SK-N-SH (cell line): ENCODE results near the gene MCM9. TPM values are rescaled to one million over a fixed set of nuclear protein-coding genes. Genes with fewer than 3 reads are reported as not detected.

ENCODE experiments used
- CTCF ChIA-PET: fragments of 300-600, 350-600 bp; formaldehyde crosslinking; extraction: SDS; loops from one replicate; lab custom pipeline; 2021; lab: Yijun Ruan, JAX
- POLR2A ChIA-PET: fragments of 350-600 bp; sonication (Branson Sonifier 250); formaldehyde crosslinking; extraction: SDS; loops from one replicate; lab custom pipeline; 2020; ENCODE audit warnings: antibody characterized with exemption, inconsistent platforms; lab: Yijun Ruan, JAX
- DNase-seq: peaks from one replicate; pipeline ENCODE4 v3.0.0; 2012
- H2AFZ ChIP-seq: fragments of 200-600 bp; sonication (generic); 2 replicates; pipeline ENCODE4 v1.8.1; 2016; ENCODE audit warnings: antibody characterized with exemption, mild to moderate bottlenecking, low read depth
- H3F3A ChIP-seq: fragments of 200-600 bp; sonication (generic); replicated peaks from 2 replicates; pipeline ENCODE3; 2016; ENCODE audit warnings: antibody characterized with exemption, mild to moderate bottlenecking; ENCODE audit not compliant: insufficient read depth
- H3K27ac ChIP-seq, 2 experiments: fragments of 200-500 bp in 1 of 2; fragments of 200-600 bp in 1 of 2; sonication (Bioruptor generic) in 1 of 2; sonication (generic), shearing (Covaris generic) in 1 of 2; 2 replicates each; pipeline versions ENCODE4 v1.5.1 to v1.6.1; 2014 to 2016; ENCODE audit warnings: low read depth in 2 of 2, inconsistent platforms in 1 of 2, low read length in 1 of 2, mild to moderate bottlenecking in 1 of 2, mixed read lengths in 1 of 2
- H3K27me3 ChIP-seq: fragments of 200-600 bp; sonication (generic), shearing (Covaris generic); 2 replicates; pipeline ENCODE4 v1.6.1; 2016; ENCODE audit warnings: mixed run types; ENCODE audit not compliant: insufficient read depth
- H3K36me3 ChIP-seq, 2 experiments: fragments of 200-500 bp in 1 of 2; fragments of 200-600 bp in 1 of 2; sonication (Bioruptor generic) in 1 of 2; sonication (generic) in 1 of 2; replicated peaks in 1 of 2; 2 replicates each; pipeline versions ENCODE3 to v1.5.1; 2014 to 2016; ENCODE audit warnings: low read length in 1 of 2, mild to moderate bottlenecking in 1 of 2; ENCODE audit not compliant: insufficient read depth in 2 of 2, control insufficient read depth in 1 of 2
- H3K4me1 ChIP-seq, 2 experiments: fragments of 200-500 bp in 1 of 2; fragments of 200-600 bp in 1 of 2; sonication (Bioruptor generic) in 1 of 2; sonication (generic), shearing (Covaris generic) in 1 of 2; 2 replicates each; pipeline versions ENCODE4 v1.5.1 to v1.6.1; 2014 to 2016; ENCODE audit warnings: low read depth in 1 of 2, low read length in 1 of 2, mixed run types in 1 of 2; ENCODE audit not compliant: insufficient read depth in 2 of 2, control insufficient read depth in 1 of 2
- H3K4me2 ChIP-seq: fragments of 200-600 bp; sonication (generic), shearing (Covaris generic); 2 replicates; pipeline ENCODE4 v1.6.1; 2017; ENCODE audit warnings: mixed run types
- H3K4me3 ChIP-seq, 2 experiments: fragments of 200-500 bp in 1 of 2; fragments of 200-600 bp in 1 of 2; sonication (Bioruptor generic) in 1 of 2; sonication (generic), shearing (Covaris generic) in 1 of 2; 2 replicates each; pipeline versions ENCODE4 v1.5.1 to v1.8.1; 2014 to 2016; ENCODE audit warnings: low read depth in 2 of 2, inconsistent platforms in 1 of 2, low read length in 1 of 2, mild to moderate bottlenecking in 1 of 2, mixed read lengths in 1 of 2, moderate library complexity in 1 of 2
- H3K79me2 ChIP-seq: fragments of 200-600 bp; sonication (generic); 2 replicates; pipeline ENCODE4 v1.8.1; 2017; ENCODE audit warnings: mild to moderate bottlenecking; ENCODE audit not compliant: insufficient read depth
- H3K9ac ChIP-seq: fragments of 200-600 bp; sonication (generic); 2 replicates; pipeline ENCODE4 v1.6.1; 2017; ENCODE audit warnings: mixed run types
- H3K9me2 ChIP-seq: fragments of 200-600 bp; sonication (generic); 2 replicates; pipeline ENCODE4 v1.6.1; 2017; ENCODE audit warnings: mixed run types
- H3K9me3 ChIP-seq: fragments of 200-600 bp; sonication (generic); 2 replicates; pipeline ENCODE4 v1.6.1; 2017; ENCODE audit warnings: mixed run types, mild to moderate bottlenecking, moderate library complexity
- H4K20me1 ChIP-seq: fragments of 200-600 bp; sonication (generic); 2 replicates; pipeline ENCODE4 v1.6.1; 2017; ENCODE audit warnings: mild to moderate bottlenecking, mixed run types; ENCODE audit not compliant: insufficient read depth
- CHD2 ChIP-seq: fragments of 150-350 bp; IDR thresholded peaks from 2 replicates; pipeline ENCODE4 v1.6.1; 2018; ENCODE audit warnings: low read length; ENCODE audit not compliant: partially characterized antibody
- ELF1 ChIP-seq: IDR thresholded peaks from 2 replicates; pipeline ENCODE4 v1.4.0; 2012
- FOSL2 ChIP-seq: IDR thresholded peaks from 2 replicates; pipeline ENCODE4 v1.4.0; 2012; ENCODE audit warnings: low read depth, mild to moderate bottlenecking, moderate library complexity, borderline replicate concordance
- FOXJ3 ChIP-seq: sonication (generic); formaldehyde crosslinking; IDR thresholded peaks from 2 replicates; pipeline ENCODE4 v1.5.1; 2020; ENCODE audit warnings: mild to moderate bottlenecking, missing genetic modification reagents
- JUND ChIP-seq: IDR thresholded peaks from 2 replicates; pipeline ENCODE4 v1.4.0; 2012
- NFIC ChIP-seq: IDR thresholded peaks from 2 replicates; pipeline ENCODE4 v1.4.0; 2012; ENCODE audit warnings: borderline replicate concordance
- NRF1 ChIP-seq: IDR thresholded peaks from 2 replicates; pipeline ENCODE4 v1.6.1; 2012; ENCODE audit warnings: low read depth, mild to moderate bottlenecking, low read length
- PBX3 ChIP-seq: IDR thresholded peaks from 2 replicates; pipeline ENCODE4; 2012
- POLR2AphosphoS5 ChIP-seq: IDR thresholded peaks from 2 replicates; pipeline ENCODE4 v1.6.1; 2012; ENCODE audit warnings: low read depth, low read length
- RAD21 ChIP-seq: IDR thresholded peaks from 2 replicates; pipeline ENCODE4 v1.6.1; 2012; ENCODE audit warnings: mild to moderate bottlenecking, low read length
- RCOR1 ChIP-seq: fragments of 150-350 bp; IDR thresholded peaks from 2 replicates; pipeline ENCODE4 v1.6.1; 2017; ENCODE audit warnings: antibody characterized with exemption, low read length
- REST ChIP-seq: IDR thresholded peaks from 2 replicates; pipeline ENCODE4 v1.6.1; 2012; ENCODE audit warnings: mild to moderate bottlenecking, low read depth, low read length, moderate library complexity
- RXRA ChIP-seq: IDR thresholded peaks from 2 replicates; pipeline ENCODE4 v1.4.0; 2012; ENCODE audit warnings: low read depth, mild to moderate bottlenecking, borderline replicate concordance
- SMC3 ChIP-seq: IDR thresholded peaks from 2 replicates; pipeline ENCODE4 v1.6.1; 2012; ENCODE audit warnings: low read depth, low read length, improper control_type of control experiment
- TAF1 ChIP-seq: IDR thresholded peaks from 2 replicates; pipeline ENCODE4 v1.6.1; 2012; ENCODE audit warnings: low read depth, mild to moderate bottlenecking, low read length, moderate library complexity, borderline replicate concordance
- TCF12 ChIP-seq: IDR thresholded peaks from 2 replicates; pipeline ENCODE4 v1.4.0; 2012
- WGBS: methylation state at CpG from one replicate; pipeline ENCODE4 v1.1.6; 2017; ENCODE audit warnings: low lambda C conversion rate; 5-methylcytosine and 5-hydroxymethylcytosine counted together
- polyA plus RNA-seq, 3 experiments: library from polyadenylated mRNA; depleted of rRNA; stranded (reverse); fragments of >200 nt; gene quantifications; 2 replicates each; pipeline ENCODE4 v1.2.3, GENCODE V29; 2012
- TF ChIP-seq, protein P1 (sequence below): IDR thresholded peaks from 2 replicates; pipeline ENCODE4 v1.4.0; 2012; ENCODE audit warnings: low read depth, borderline replicate concordance
- TF ChIP-seq, protein P2 (sequence below): IDR thresholded peaks from 2 replicates; pipeline ENCODE4 v1.4.0; 2012; ENCODE audit warnings: low read depth

The MCM9 gene
- polyA plus RNA-seq, 1 of the 3 experiments (the other 2 are of a cell fraction) = 1.7 TPM

- TF ChIP-seq TCF12 = no peak
- TF ChIP-seq POLR2AphosphoS5 = no peak
- no peak for TF ChIP-seq FOSL2
- TF ChIP-seq RCOR1 = no peak
- no peak for TF ChIP-seq NRF1
- TF ChIP-seq PBX3 = no peak
- no peak for TF ChIP-seq JUND
- no peak for TF ChIP-seq REST
- TF ChIP-seq CHD2 = no peak
- no peak for TF ChIP-seq FOXJ3
- H3K4me1 ChIP-seq = peaks cover 0 to 3% of the 10 kb centered on the region in 2 experiments; a peak in 1 of 4 replicates
- H4K20me1 ChIP-seq = no peaks in the 10 kb centered on the region
- no peak overlapping the region for H3K27ac ChIP-seq
- H3K27me3 ChIP-seq = no peaks in the 10 kb centered on the region
- no peak overlapping the region for H2AFZ ChIP-seq
- H3K4me2 ChIP-seq = no peak overlapping the region
- H3K9me3 ChIP-seq = no peaks in the 10 kb centered on the region
- no peak overlapping the region for H3K4me3 ChIP-seq
- WGBS = 95% methylated on average over 5 of the region's 5 CpGs
- H3K79me2 ChIP-seq = no peaks in the 10 kb centered on the region
- no peak for DNase-seq
- no peaks in the 10 kb centered on the region for H3K9me2 ChIP-seq
- H3F3A ChIP-seq = no peaks in the 10 kb centered on the region
- ChIA-PET POLR2A (no interaction called here), CTCF (no interaction called here)
- H3K36me3 ChIP-seq = peaks cover 32 to 64% of the 10 kb centered on the region in 2 experiments
- H3K9ac ChIP-seq = no peak overlapping the region
These were observed 17.2 kb downstream of the MCM9 start for GRCh38 chr6:118917546-118918328.

- DNase-seq = no peak
- no peak overlapping the region for H3K9ac ChIP-seq
- no peaks in the 10 kb centered on the region for H3K9me2 ChIP-seq
- CTCF ChIA-PET = no interaction called here
- H3K27me3 ChIP-seq = no peaks in the 10 kb centered on the region
- no peak for TF ChIP-seq JUND
- TF ChIP-seq RAD21 = no peak
- no peak for TF ChIP-seq TAF1
- no peak for TF ChIP-seq ELF1
- TF ChIP-seq SMC3 = no peak
- TF ChIP-seq RXRA = no peak
- no peak for TF ChIP-seq NFIC
- TF ChIP-seq, protein P1, sequence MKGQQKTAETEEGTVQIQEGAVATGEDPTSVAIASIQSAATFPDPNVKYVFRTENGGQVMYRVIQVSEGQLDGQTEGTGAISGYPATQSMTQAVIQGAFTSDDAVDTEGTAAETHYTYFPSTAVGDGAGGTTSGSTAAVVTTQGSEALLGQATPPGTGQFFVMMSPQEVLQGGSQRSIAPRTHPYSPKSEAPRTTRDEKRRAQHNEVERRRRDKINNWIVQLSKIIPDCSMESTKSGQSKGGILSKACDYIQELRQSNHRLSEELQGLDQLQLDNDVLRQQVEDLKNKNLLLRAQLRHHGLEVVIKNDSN = no peak
- TF ChIP-seq, protein P2, sequence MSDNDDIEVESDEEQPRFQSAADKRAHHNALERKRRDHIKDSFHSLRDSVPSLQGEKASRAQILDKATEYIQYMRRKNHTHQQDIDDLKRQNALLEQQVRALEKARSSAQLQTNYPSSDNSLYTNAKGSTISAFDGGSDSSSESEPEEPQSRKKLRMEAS = no peak
- H3K4me1 ChIP-seq = peaks cover 0 to 5% of the 10 kb centered on the region in 2 experiments; a peak in 1 of 4 replicates
- H3K4me2 ChIP-seq = no peak overlapping the region
- peaks cover 51 to 61% of the 10 kb centered on the region in 2 experiments for H3K36me3 ChIP-seq
- POLR2A ChIA-PET = no interaction called here
- H3K27ac ChIP-seq = no peak overlapping the region
- no peak overlapping the region for H2AFZ ChIP-seq
- no peaks in the 10 kb centered on the region for H3K79me2 ChIP-seq
- H3K4me3 ChIP-seq = no peak overlapping the region
- H3K9me3 ChIP-seq = no peaks in the 10 kb centered on the region
- H3F3A ChIP-seq = no peaks in the 10 kb centered on the region
- no peaks in the 10 kb centered on the region for H4K20me1 ChIP-seq
These were observed 20.4 kb downstream of the MCM9 start for GRCh38 chr6:118914598-118914997.
